CD4-positive, alpha-beta T cell (primary cell): Measurements from ENCODE around the gene CCDC28A. TPM values are rescaled to one million over a fixed set of nuclear protein-coding genes. Genes with fewer than 3 reads are reported as not detected.

Experiments used
- ATAC-seq: fragments of 200-7000 bp; cut with Tn5 transposase; one replicate; pipeline ENCODE4 v1.10.0; 2022; ENCODE audit warnings: mild to moderate bottlenecking; ENCODE audit not compliant: poor library complexity
- CTCF ChIA-PET: fragments of 350-600 bp; sonication (Branson Sonifier 250); formaldehyde crosslinking; loops from one replicate; lab custom pipeline; 2021; ENCODE audit warnings: antibody characterized with exemption, inconsistent platforms; lab: Charles Lee
- POLR2A ChIA-PET: fragments of 350-600 bp; sonication (Branson Sonifier 250); formaldehyde crosslinking; loops from one replicate; lab custom pipeline; 2021; ENCODE audit warnings: antibody characterized with exemption, inconsistent platforms; lab: Charles Lee
- DNase-seq, 14 experiments: peaks; one replicate each; pipeline ENCODE4 v3.0.0-alpha.2; 2013 to 2020; ENCODE audit warnings: mixed read lengths in 2 of 14
- H3K27ac ChIP-seq, 2 donors: one replicate each; pipeline versions ENCODE4 v1.5.1 to v1.7.0; 2013; ENCODE audit warnings: low read length in 2 of 2, low read depth in 1 of 2, mild to moderate bottlenecking in 1 of 2
- H3K27me3 ChIP-seq, 2 experiments: 1 replicate in 1 of 2; 2 replicates in 1 of 2; pipeline versions ENCODE4 v1.6.1 to v1.7.0; 2013; ENCODE audit warnings: low read length in 2 of 2, control low read depth in 1 of 2, mild to moderate bottlenecking in 1 of 2, moderate library complexity in 1 of 2; ENCODE audit not compliant: insufficient read depth in 2 of 2, control insufficient read depth in 1 of 2
- H3K36me3 ChIP-seq: one replicate; pipeline ENCODE4 v1.6.1; 2013; ENCODE audit warnings: low read length, control low read depth; ENCODE audit not compliant: insufficient read depth
- H3K4me1 ChIP-seq: one replicate; pipeline ENCODE4 v1.6.1; 2013; ENCODE audit warnings: low read length, control low read depth; ENCODE audit not compliant: insufficient read depth
- H3K4me3 ChIP-seq: one replicate; pipeline ENCODE4 v1.5.1; 2013; ENCODE audit warnings: mild to moderate bottlenecking, low read length, moderate library complexity
- H3K9me3 ChIP-seq, 2 experiments: 1 replicate in 1 of 2; 2 replicates in 1 of 2; pipeline versions ENCODE4 v1.6.1 to v1.7.0; 2013; ENCODE audit warnings: low read length in 2 of 2, mild to moderate bottlenecking in 2 of 2, control low read depth in 1 of 2, moderate library complexity in 1 of 2; ENCODE audit not compliant: control insufficient read depth in 1 of 2, insufficient read depth in 1 of 2
- H3K27ac Mint-ChIP-seq: one replicate; pipeline ENCODE4 v1.8.0; 2020; ENCODE audit warnings: mixed read lengths
- H3K27me3 Mint-ChIP-seq: one replicate; pipeline ENCODE4 v1.8.0; 2021; ENCODE audit warnings: mixed read lengths
- H3K36me3 Mint-ChIP-seq: one replicate; pipeline ENCODE4 v1.8.0; 2021; ENCODE audit warnings: low read depth, mixed read lengths
- H3K4me1 Mint-ChIP-seq: one replicate; pipeline ENCODE4 v1.8.0; 2021; ENCODE audit warnings: low read depth, mixed read lengths
- H3K4me3 Mint-ChIP-seq: one replicate; pipeline ENCODE4 v1.8.0; 2020; ENCODE audit warnings: mild to moderate bottlenecking, mixed read lengths
- H3K9me3 Mint-ChIP-seq: one replicate; pipeline ENCODE4 v1.8.0; 2020; ENCODE audit warnings: mixed read lengths
- intact Hi-C, 2 experiments: fragments of 100-400 bp; cut with DNase I in 1 of 2; cut with micrococcal nuclease in 1 of 2; formaldehyde crosslinking; loops; one replicate each; pipeline versions ENCODE4 v1.15.1 to v1.9.0; 2023 to 2025; cut with DNase I, micrococcal nuclease
- total RNA-seq, 174 experiments: library from RNA in 2 of 174; stranded (reverse) in 2 of 174; gene quantifications; one replicate each; pipeline ENCODE4 v1.2.3 and lab custom pipeline; 2021 to 2026
- TF ChIP-seq, protein P1 (sequence below): fragments of 200-600 bp; IDR thresholded peaks from one replicate; pipeline ENCODE4 v1.8.0; 2022; ENCODE audit warnings: antibody characterized with exemption, mild to moderate bottlenecking

CCDC28A gene
- total RNA-seq, 2 experiments from 2014 or later: 36.9 to 37.2 TPM

DNA sequence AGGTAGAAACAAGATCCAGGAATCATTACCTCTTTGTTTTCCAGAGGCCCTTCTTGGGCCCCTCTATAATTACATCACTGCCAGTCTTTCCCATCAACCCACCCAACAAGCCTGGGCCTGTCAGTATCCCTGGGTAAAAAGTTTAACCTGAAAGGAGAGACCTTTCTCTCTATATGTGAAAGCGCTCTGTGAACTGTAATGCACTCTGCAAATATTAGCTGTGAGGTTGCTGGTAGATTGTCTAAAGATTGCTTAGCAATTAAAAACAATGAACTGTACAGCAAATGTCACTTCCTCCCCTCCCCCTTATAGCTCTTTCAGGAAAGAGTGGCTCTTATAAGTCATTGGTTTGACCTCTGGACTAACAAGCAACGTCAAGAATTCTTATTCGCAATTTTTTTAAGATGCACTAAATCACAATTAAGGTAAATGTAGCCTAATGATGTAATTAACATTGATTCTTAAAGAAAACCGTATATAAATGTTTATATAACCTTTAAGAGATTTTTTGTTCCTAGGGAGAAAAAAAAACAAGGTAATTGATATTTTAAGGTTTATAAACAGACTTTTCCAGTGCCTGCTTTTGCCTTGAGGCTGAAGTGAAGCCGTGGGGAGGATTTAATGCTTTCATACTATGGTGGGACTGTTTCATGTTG lies 40.7 kb downstream of the CCDC28A start:
- Mint-ChIP-seq H3K9me3 (no peaks in the 10 kb centered on the region), H3K36me3 (no peaks in the 10 kb centered on the region), H3K4me3 (no peak overlapping the region), H3K27me3 (no peaks in the 10 kb centered on the region), H3K4me1 (peaks cover 6% of the 10 kb centered on the region), H3K27ac (no peak overlapping the region)
- intact Hi-C loops: loop anchor here in 1 of 2 experiments (10.0 kb wide), 1 partner anchor 240 kb away; no protein-coding TSS in a partner anchor
- DNase-seq: no peak
- Histone ChIP-seq H3K27ac (no peak overlapping the region), H3K36me3 (no peaks in the 10 kb centered on the region), H3K4me1 (no peaks in the 10 kb centered on the region), H3K4me3 (no peak overlapping the region), H3K27me3 (no peaks in the 10 kb centered on the region), H3K9me3 (no peaks in the 10 kb centered on the region)
- ChIA-PET CTCF (interaction anchor here (0.5 kb wide), 1 partner anchor 287 kb away, joined by 4 read pairs; no protein-coding TSS in a partner anchor), POLR2A (no interaction called here)
- TF ChIP-seq, protein P1, sequence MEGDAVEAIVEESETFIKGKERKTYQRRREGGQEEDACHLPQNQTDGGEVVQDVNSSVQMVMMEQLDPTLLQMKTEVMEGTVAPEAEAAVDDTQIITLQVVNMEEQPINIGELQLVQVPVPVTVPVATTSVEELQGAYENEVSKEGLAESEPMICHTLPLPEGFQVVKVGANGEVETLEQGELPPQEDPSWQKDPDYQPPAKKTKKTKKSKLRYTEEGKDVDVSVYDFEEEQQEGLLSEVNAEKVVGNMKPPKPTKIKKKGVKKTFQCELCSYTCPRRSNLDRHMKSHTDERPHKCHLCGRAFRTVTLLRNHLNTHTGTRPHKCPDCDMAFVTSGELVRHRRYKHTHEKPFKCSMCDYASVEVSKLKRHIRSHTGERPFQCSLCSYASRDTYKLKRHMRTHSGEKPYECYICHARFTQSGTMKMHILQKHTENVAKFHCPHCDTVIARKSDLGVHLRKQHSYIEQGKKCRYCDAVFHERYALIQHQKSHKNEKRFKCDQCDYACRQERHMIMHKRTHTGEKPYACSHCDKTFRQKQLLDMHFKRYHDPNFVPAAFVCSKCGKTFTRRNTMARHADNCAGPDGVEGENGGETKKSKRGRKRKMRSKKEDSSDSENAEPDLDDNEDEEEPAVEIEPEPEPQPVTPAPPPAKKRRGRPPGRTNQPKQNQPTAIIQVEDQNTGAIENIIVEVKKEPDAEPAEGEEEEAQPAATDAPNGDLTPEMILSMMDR: no peak
- no peak for ATAC-seq

DNA sequence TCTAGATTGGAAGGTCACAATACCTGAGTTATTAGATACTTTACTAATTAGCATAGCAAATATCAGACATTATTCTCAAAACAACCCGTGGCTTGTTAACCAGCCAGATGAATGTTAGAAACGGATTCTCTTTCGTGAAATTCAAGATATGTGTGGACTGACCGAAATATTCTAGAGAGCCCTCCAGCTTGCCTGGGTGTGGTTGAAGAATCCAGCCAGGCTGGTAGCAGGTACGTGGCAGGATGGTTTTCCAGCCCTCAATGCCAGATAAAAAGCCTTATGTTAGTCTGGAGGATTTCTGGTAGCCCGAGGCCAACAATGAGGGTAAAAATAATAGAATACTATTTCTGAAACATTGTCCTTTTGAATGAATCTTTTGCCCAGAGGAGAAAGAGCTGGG lies 41.7 kb downstream of the CCDC28A start:
- CTCF ChIA-PET: interaction anchor here (1.3 to 1.4 kb wide), 2 partner anchors 172 to 549 kb away, joined by 3 read pairs; no protein-coding TSS in a partner anchor
- Mint-ChIP-seq H3K36me3 (no peaks in the 10 kb centered on the region), H3K4me3 (no peak overlapping the region), H3K27me3 (no peaks in the 10 kb centered on the region), H3K9me3 (no peaks in the 10 kb centered on the region), H3K4me1 (peaks cover 6% of the 10 kb centered on the region), H3K27ac (no peak overlapping the region)
- TF ChIP-seq, protein P1: no peak
- DNase-seq (no peak), ATAC-seq (no peak)
- POLR2A ChIA-PET: interaction anchor here (1.3 to 1.4 kb wide), 3 partner anchors 549 to 560 kb away, joined by 4 to 6 read pairs (median 4); partner anchors contain the start of gene CITED2
- Histone ChIP-seq H3K27ac (no peak overlapping the region), H3K9me3 (no peaks in the 10 kb centered on the region), H3K36me3 (no peaks in the 10 kb centered on the region), H3K27me3 (no peaks in the 10 kb centered on the region), H3K4me3 (no peak overlapping the region), H3K4me1 (no peaks in the 10 kb centered on the region)
- intact Hi-C loops: loop anchor here in 1 of 2 experiments (1.0 to 10.0 kb wide), 3 partner anchors 240 to 549 kb away; no protein-coding TSS in a partner anchor

DNA sequence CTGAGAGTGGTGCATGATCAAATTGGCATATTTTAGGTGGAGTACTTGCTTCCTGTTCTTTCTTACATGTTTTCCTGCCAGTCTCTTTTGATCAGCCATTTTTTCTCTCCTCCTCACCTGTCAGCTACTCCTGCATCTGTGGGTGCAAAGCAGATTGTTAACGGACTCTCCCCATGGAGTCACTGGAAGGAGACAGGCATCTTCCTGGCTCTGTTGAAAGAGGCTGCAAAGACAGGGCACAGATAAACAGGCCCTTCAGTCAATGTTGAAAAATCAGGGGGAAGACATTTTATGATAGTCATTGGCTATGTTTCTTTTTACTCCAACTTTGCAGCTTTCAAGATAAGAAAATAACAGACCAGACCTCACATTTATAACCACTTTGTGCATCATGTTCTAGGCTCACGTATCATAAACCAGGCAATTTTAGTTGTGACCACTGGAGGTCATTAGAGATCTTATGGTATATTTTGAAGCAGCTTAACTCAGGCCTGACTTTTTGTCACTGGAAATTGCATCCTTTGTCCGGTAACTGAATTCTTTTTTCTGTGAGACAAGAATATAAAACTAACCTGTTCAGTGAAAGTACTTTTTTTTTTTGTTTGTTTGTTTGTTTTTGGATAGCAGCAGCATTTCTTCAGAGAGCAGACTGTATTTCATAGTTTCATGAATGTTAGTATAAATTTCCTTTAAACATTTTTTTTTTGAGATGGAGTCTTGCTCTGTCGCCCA lies 42.4 kb downstream of the CCDC28A start:
- Histone ChIP-seq H3K9me3 (no peaks in the 10 kb centered on the region), H3K4me3 (no peak overlapping the region), H3K27ac (no peak overlapping the region), H3K36me3 (no peaks in the 10 kb centered on the region), H3K27me3 (no peaks in the 10 kb centered on the region), H3K4me1 (no peaks in the 10 kb centered on the region)
- H3K36me3 Mint-ChIP-seq: no peaks in the 10 kb centered on the region
- TF ChIP-seq, protein P1: peak; percentile 79
- ChIA-PET CTCF (interaction anchor here (1.2 to 1.4 kb wide), 3 partner anchors 171 to 548 kb away, joined by 3 read pairs; no protein-coding TSS in a partner anchor), POLR2A (interaction anchor here (0.7 to 1.4 kb wide), 7 partner anchors 9 to 559 kb away, joined by 3 to 6 read pairs (median 4); partner anchors contain the start of gene CITED2)
- peak in 3 of 14 experiments; percentile 54 to 58 (median 55) for DNase-seq
- no peaks in the 10 kb centered on the region for H3K9me3 Mint-ChIP-seq
- no peak overlapping the region for H3K4me3 Mint-ChIP-seq
- H3K27me3 Mint-ChIP-seq: no peaks in the 10 kb centered on the region
- peaks cover 6% of the 10 kb centered on the region for H3K4me1 Mint-ChIP-seq
- H3K27ac Mint-ChIP-seq: no peak overlapping the region
- ATAC-seq: peak; percentile 74
- intact Hi-C loops: loop anchor here (1.0 to 10.0 kb wide), 5 partner anchors 171 to 548 kb away; no protein-coding TSS in a partner anchor
